Measurements from ENCODE around the gene SSC4D. TPM values are rescaled to one million over a fixed set of nuclear protein-coding genes. Genes with fewer than 3 reads are reported as not detected.
"Not testable (repeated sequence)": the region's sequence is repeated elsewhere in the genome, so short reads cannot be mapped to it uniquely, and the experiment has no call there.

Gene SSC4D
- total and polyA plus RNA-seq, 5 experiments from 2014 or later, result 0.62 to 0.85 TPM; not detected in 3

DNA sequence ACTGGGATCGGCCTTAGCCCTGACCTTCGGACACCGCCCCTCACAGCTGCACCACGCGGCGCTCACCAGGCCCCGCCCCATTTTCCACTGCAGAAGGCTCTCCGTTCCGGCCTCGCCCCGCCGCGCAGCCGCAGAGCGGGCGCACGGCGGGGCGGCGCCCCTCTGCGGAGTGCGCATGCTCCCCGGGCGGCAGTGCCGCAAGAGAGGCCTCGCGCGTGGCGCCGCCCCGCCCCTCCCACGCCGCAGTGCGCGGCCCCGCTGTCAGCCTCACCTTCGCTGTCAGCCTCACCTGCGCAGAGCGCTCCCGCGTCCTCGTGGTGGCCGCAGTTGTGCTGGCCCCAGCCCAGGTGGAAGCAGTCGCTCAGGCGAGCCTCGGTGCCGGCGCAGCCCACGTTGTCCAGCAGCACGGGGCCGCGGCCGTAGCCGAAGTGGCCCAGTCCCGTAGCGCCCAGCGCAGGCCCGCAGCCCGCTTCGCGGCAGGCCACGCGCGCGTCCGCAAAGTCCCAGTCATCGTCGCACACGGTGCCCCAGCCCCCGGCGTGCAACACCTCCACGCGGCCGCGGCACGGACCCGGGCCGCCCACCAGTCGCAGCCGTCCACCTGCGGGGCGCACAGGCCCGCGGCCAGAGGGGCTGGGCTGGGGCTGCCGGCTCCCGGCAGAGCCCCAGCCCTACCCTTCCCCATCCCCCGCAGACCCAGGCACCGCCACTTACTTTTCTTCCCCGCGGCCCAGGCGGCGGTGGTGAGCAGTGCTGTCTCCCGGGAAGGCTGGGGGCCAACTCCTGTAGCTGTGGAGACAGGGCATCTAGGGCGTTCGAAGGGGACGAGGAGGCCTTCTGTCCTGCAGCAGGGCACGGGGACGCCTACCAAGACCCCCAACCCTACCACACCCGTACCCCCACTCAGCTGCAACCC lies 16.1 kb downstream of the SSC4D start:
- POLR2A ChIA-PET, result interaction anchor here (0.6 to 2.1 kb wide), 5 partner anchors 13 to 75 kb away, joined by 3 to 9 read pairs (median 4); partner anchors contain the start of gene YWHAG
- ATAC-seq, result peak; percentile 79 to 80
- no peaks in the 10 kb centered on the region for H3K9me3 Mint-ChIP-seq
- H3K27ac Mint-ChIP-seq, result peak overlapping the region in 9 of 10 donors; percentile 72 to 95 (median 94)
- no peaks in the 10 kb centered on the region for H3K27me3 Mint-ChIP-seq
- H3K36me3 Mint-ChIP-seq, result no peaks in the 10 kb centered on the region
- peak; percentile 82 to 98 (median 90) for DNase-seq
- peaks cover 4 to 26% (median 20%) of the 10 kb centered on the region in 4 donors for H3K4me1 Mint-ChIP-seq
- H3K4me3 Mint-ChIP-seq, result peak overlapping the region; percentile 84 to 95 (median 90)

DNA sequence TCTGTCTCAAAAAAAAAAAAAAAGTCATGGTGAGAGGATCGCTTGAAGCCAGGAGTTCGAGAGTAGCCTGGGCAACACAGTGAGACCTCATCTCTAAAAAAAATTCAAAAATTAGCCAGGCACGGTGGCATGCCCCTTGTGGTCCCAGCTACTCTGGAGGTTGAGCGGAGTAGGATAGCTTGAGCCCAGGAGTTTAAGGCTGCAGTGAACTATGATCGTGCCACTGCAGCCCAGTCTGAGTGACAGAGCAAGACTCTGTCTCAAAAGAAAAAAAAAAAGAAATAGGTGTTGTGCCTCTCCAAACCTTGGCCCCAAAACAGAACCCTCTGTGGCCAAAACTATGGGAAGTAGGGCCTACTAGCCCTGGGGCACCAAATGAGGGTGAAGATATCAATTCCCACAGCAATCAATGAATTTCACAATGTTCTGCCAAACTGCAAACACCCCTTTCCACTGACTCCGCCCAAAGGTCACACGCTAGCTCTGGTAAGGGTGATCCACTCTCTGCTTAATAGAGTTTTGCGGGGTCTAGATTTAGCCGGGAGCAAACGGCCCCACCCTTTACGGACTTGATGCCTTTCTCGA lies 16.9 kb downstream of the SSC4D start:
- Mint-ChIP-seq H3K4me1 (peaks cover 0 to 22% (median 14%) of the 10 kb centered on the region in 4 donors), H3K36me3 (no peaks in the 10 kb centered on the region), H3K27ac (peak overlapping the region in 9 of 10 donors; percentile 63 to 95 (median 94)), H3K4me3 (peak overlapping the region; percentile 84 to 95 (median 90)), H3K9me3 (no peaks in the 10 kb centered on the region), H3K27me3 (no peaks in the 10 kb centered on the region)
- ATAC-seq (peak; percentile 43 to 52), DNase-seq (no peak)
- POLR2A ChIA-PET, result interaction anchor here (0.6 to 2.1 kb wide), 5 partner anchors 28 to 80 kb away, joined by 3 to 9 read pairs (median 4); partner anchors contain the start of gene YWHAG

DNA sequence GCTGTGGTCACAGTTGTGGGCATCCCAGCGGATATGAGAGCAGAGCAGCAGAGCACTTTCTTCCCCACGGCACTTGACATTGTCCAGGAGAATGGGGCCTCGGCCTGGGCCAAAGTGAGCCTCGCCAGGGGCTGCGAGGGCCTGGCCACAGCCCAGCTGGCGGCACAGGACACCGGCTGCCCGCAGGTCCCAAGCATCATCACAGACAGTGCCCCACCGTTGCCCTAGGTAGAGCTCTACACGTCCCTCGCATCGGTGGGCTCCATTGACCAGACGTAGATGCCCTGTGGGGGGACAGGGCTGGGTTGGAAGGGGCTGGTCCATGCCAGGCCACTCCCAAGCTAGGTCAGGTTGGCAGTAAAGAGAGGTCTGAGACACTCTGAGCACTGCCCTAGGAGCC lies 19.4 kb downstream of the SSC4D start:
- no peak for DNase-seq
- Mint-ChIP-seq H3K36me3 (no peaks in the 10 kb centered on the region), H3K9me3 (no peaks in the 10 kb centered on the region), H3K27me3 (no peaks in the 10 kb centered on the region), H3K27ac (peak overlapping the region in 1 of 10 donors; percentile 53), H3K4me1 (peaks cover 0 to 13% (median 6%) of the 10 kb centered on the region in 4 donors), H3K4me3 (peak overlapping the region in 1 of 10 donors; percentile 33)
- POLR2A ChIA-PET, result no interaction called here
- no peak for ATAC-seq

DNA sequence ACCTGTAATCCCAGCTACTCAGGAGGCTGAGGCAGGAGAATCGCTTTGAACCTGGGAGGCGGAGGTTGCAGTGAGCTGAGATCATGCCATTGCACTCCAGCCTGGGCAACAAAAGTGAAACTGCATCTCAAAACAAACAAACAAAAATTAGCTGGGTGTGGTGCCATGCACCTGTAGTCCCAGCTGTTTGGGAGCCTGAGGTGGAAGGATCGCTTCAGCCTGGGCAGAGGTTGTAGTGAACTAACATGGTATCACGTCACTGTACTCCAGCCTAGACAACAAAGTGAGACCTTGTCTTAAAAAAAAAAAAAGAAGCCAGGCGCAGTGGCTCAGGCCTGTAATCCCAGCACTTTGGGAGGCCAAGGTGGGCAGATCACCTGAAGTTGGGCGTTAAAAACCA lies 21.7 kb downstream of the SSC4D start:
- DNase-seq, H3K4me1 Mint-ChIP-seq, POLR2A ChIA-PET, ATAC-seq, H3K27ac Mint-ChIP-seq, H3K36me3 Mint-ChIP-seq, H3K4me3 Mint-ChIP-seq, H3K9me3 Mint-ChIP-seq, H3K27me3 Mint-ChIP-seq: not testable (repeated sequence)

DNA sequence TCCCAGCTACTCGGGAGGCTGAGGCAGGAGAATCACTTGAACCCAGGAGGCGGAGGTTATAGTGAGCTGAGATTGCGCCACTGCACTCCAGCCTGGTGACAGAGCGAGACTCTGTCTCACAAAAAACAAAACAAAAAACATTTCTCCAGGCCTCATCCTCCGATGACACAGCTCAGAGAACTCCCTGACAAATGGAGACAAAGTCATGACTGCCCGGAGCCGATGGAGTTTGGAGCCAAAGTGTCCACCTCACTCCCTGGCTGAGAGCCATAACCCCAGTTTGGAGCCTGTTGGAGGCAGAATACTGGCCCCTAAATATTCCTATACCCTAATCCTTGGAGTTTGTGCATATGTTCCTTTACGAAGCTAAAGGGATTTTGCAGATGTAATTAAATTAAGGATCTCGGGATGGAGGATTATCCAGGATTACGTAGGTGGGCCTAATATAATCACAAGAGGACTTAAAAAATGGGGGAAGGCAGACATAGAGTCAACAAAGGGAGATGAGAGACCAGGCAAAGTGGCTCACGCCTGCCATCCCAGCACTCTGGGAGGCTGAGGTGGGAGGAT lies 22.7 kb downstream of the SSC4D start:
- ATAC-seq, result no peak
- H3K27ac Mint-ChIP-seq, result no peak overlapping the region
- no peaks in the 10 kb centered on the region for H3K27me3 Mint-ChIP-seq
- POLR2A ChIA-PET, result no interaction called here
- H3K9me3 Mint-ChIP-seq, result no peaks in the 10 kb centered on the region
- no peaks in the 10 kb centered on the region for H3K4me1 Mint-ChIP-seq
- no peaks in the 10 kb centered on the region for H3K36me3 Mint-ChIP-seq
- H3K4me3 Mint-ChIP-seq, result no peak overlapping the region
- no peak for DNase-seq

DNA sequence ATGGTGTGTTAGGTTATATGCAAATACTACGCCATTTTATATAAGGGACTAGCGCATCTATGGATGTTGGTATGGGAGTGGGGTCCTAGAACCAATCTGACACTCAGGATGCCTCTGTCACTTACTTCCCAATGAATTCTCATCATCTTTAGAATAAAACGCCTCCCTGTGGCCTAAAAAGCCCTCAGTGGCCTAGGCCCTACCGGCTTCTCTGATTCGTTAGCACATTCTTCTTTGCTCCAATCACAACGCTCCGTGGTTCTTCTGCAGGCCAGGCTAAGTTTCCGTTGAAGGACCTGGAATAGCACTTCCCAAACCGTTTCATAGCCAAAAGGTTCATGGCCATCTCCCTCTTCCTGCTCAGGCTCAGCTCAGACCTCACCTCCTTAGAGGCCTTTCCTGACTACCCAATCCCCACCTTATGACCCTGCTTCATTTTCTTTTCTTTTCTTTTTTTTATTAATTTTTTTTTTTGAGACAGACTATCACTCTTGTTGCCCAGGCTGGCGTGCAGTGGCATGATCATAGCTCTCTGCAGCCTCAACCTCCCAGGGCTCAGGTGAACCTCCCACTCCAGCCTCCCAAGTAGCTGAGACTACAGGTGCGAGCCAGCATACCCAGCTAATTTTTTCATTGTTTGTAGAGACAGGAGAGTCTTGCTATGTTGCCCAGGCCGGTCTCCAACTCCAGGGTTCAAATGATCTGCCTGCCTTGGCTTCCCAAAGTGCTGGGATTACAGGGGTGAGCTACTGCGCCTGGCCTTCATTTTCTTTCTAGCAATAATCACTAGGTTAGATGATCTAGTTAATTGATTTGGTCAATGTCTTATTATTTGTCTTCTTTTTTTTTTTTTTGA lies 26.2 kb downstream of the SSC4D start:
- ATAC-seq (no peak), DNase-seq (no peak)
- Mint-ChIP-seq H3K36me3 (no peaks in the 10 kb centered on the region), H3K4me3 (no peak overlapping the region), H3K27me3 (no peaks in the 10 kb centered on the region), H3K4me1 (peaks cover 0 to 7% (median 3%) of the 10 kb centered on the region in 4 donors), H3K27ac (no peak overlapping the region), H3K9me3 (no peaks in the 10 kb centered on the region)
- POLR2A ChIA-PET, result interaction anchor here (0.7 kb wide), 1 partner anchor 14 kb away, joined by 3 read pairs; no protein-coding TSS in a partner anchor

DNA sequence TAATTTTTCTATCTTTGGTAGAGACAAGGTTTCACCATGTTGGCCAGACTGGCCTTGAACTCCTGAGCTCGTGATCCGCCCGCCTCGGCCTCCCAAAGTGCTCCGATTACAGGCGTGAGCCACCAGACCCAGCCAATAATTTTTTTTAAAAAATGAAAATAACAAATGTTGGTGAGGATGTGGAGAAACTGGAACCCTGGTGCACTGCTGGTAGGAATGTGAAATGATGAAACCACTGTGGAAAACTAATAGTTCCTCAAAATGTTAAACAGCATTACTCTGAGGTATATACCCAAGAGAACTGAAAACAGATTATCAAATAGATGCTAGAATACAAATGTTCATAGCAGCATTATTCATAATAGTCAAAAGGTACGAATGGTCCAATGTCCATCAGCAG lies 27.7 kb downstream of the SSC4D start:
- ATAC-seq (no peak), DNase-seq (no peak)
- Mint-ChIP-seq H3K4me3 (no peak overlapping the region), H3K27me3 (no peaks in the 10 kb centered on the region), H3K36me3 (no peaks in the 10 kb centered on the region), H3K9me3 (no peaks in the 10 kb centered on the region), H3K27ac (no peak overlapping the region), H3K4me1 (peaks cover 0 to 7% (median 3%) of the 10 kb centered on the region in 4 donors)
- POLR2A ChIA-PET, result no interaction called here

DNA sequence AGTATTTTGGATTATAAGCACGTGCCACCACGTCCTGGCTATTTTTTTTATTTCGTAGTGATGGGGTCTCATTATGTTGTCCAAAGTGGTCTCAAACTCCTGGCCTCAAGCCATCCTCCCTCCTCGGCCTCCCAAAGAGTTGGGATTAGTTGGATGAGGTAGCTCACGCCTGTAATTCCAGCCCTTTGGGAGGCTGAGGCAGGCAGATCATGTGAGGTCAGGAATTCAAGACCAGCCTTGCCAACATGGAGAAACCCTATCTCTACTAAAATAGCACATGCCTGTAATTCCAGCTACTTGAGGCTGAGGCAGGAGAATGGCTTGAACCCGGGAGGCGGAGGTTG lies 28.9 kb downstream of the SSC4D start:
- ATAC-seq, result no peak
- Mint-ChIP-seq H3K4me3 (peak overlapping the region; percentile 69 to 87 (median 78)), H3K9me3 (no peaks in the 10 kb centered on the region), H3K27ac (peak overlapping the region in 2 of 10 donors; percentile 44 to 74), H3K4me1 (peaks cover 0 to 7% (median 3%) of the 10 kb centered on the region in 4 donors), H3K36me3 (no peaks in the 10 kb centered on the region), H3K27me3 (no peaks in the 10 kb centered on the region)
- POLR2A ChIA-PET, result no interaction called here
- no peak for DNase-seq

DNA sequence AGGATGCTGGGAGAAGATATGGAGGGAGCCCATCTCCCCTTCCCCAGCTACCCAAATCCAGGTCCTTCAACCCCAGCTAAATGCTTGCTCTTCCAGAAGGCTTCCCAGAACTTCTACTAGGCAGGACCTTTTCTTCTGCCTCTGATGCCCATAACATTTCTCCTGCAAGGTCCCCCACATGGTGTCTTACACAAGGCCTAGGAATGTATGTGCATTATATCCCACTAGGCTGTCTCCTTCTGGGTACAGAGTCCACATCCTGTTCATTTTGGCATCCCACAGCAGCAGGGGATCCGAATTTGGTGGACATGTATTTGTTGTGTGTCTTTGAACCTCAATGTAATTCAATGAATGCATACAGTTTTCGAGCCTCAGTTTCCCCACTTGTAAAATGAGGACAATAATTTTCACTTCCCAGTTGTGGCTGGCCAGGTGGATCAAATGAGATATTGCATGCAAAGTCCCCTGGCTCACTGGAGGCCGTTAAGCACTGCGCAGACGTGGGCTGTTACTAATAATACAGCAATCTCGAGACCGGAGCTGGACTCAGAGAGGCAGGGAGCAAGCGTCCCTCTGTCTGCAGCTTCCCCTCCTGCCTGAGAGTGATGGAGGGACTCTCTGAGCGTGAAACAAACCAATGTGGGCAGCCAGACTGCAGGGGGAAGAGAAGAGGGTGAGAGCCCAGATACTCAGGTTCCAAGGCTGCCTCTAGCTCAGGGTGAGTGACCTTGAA lies 32.1 kb downstream of the SSC4D start:
- ATAC-seq, result no peak
- Mint-ChIP-seq H3K9me3 (no peaks in the 10 kb centered on the region), H3K4me1 (peaks cover 0 to 7% (median 4%) of the 10 kb centered on the region in 4 donors), H3K27ac (no peak overlapping the region), H3K4me3 (peak overlapping the region in 1 of 10 donors; percentile 11), H3K36me3 (no peaks in the 10 kb centered on the region), H3K27me3 (peaks cover 0 to 19% (median 3%) of the 10 kb centered on the region in 5 donors)
- DNase-seq, result no peak
- POLR2A ChIA-PET, result no interaction called here

DNA sequence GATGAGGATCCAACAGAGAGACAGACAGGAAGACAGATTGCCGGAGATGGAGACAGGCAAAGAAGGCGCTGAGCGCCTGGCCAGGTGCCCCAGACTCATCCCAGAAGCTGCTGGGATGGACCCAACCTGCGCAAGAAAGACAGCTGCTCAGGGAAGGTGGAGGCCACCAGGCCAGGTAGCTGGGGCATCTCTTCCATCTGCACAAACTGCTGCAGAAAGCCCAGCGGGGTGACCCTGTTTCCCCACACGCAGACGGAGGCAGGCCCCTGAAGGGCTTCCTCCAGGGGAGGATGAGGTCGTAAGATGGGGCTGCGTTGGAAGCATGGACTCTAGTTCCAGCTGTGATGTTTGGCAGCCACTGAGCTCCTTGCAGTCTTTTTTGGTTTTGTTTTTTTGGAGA lies 34.2 kb downstream of the SSC4D start:
- no peak for ATAC-seq
- H3K36me3 Mint-ChIP-seq, result no peaks in the 10 kb centered on the region
- POLR2A ChIA-PET, result no interaction called here

DNA sequence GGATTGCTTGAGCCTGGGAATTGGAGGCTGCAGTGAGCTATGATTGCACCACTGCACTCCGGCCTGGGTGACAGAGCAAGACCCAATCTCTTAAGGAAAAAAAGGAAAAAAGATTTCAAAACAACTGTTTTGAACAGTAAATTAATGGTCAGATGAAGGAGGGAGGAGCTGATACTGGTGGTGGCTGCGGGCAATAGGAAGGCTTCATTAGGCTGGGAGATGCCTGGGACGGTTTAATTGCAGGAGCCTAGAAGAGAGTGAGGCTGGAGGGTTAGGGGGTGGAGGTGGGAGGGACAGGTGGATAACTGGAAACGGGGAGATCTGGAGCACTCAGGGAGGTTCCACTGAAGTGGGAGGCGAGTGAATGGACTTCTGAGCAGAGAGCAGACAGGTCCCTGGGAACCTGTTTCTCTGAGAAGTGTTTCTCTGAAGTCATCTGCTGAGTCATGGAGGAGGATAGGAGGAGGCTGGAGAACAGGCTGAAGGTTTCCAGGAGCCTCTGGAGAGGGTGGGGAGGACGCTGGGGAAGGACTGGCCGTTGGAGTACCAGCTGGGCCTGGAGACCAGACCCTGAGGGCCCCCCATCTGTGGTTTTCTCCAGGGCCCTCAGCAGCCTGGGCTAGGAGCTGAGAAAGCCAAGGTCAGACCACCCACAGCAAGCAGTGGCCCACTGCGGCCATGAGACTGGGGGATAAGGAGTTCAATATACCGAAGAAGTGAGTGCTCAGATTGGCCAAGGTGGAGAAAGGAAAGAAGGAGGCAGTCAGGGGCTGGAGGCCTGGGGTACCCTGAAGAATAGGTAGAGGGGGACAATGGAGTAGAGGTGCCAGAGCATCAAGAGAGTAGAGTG lies 36.3 kb downstream of the SSC4D start:
- ATAC-seq (no peak), DNase-seq (no peak)
- Mint-ChIP-seq H3K27me3 (peaks cover 0 to 22% (median 9%) of the 10 kb centered on the region in 5 donors), H3K9me3 (no peaks in the 10 kb centered on the region), H3K27ac (peak overlapping the region in 3 of 10 donors; percentile 41 to 55 (median 43)), H3K4me3 (no peak overlapping the region), H3K36me3 (no peaks in the 10 kb centered on the region), H3K4me1 (peaks cover 0 to 2% (median 0%) of the 10 kb centered on the region in 4 donors)
- POLR2A ChIA-PET, result interaction anchor here (0.6 kb wide), 1 partner anchor 8 kb away, joined by 4 read pairs; no protein-coding TSS in a partner anchor

More for the DNA sequence above, 34.2 kb downstream of the SSC4D start:
- no peak for DNase-seq
- Mint-ChIP-seq H3K9me3 (no peaks in the 10 kb centered on the region), H3K4me3 (no peak overlapping the region), H3K4me1 (peaks cover 0 to 4% (median 2%) of the 10 kb centered on the region in 4 donors), H3K27ac (no peak overlapping the region), H3K27me3 (peaks cover 0 to 22% (median 9%) of the 10 kb centered on the region in 5 donors)

Data from naive thymus-derived CD8-positive, alpha-beta T cell (primary cell).